WTC11 (cell line): ENCODE data around the gene NRXN3. TPM values are rescaled to one million over a fixed set of nuclear protein-coding genes. Genes with fewer than 3 reads are reported as not detected.

Experiments used
- ATAC-seq: fragments of 200-7000 bp; cut with Tn5 transposase; 2 replicates; pipeline ENCODE4 v1.10.0; 2021; ENCODE audit warnings: mild to moderate bottlenecking, moderate library complexity
- CTCF ChIA-PET: fragments of 300-600 bp; sonication (Branson Sonifier 250); formaldehyde crosslinking; loops from one replicate; lab custom pipeline; 2021; ENCODE audit warnings: antibody characterized with exemption; lab: Charles Lee
- POLR2A ChIA-PET: fragments of 350-600 bp; sonication (Branson Sonifier 250); formaldehyde crosslinking; loops from one replicate; lab custom pipeline; 2021; ENCODE audit warnings: antibody characterized with exemption; lab: Charles Lee
- DNase-seq: peaks from one replicate; pipeline ENCODE4 v3.0.0; 2021; ENCODE audit warnings: low spot score
- H3K27ac Mint-ChIP-seq: 2 replicates; pipeline ENCODE4 v1.8.0; 2021; ENCODE audit warnings: mixed read lengths
- H3K27me3 Mint-ChIP-seq: 2 replicates; pipeline ENCODE4 v1.8.0; 2021; ENCODE audit warnings: low read depth, mild to moderate bottlenecking, moderate library complexity, mixed read lengths
- H3K36me3 Mint-ChIP-seq: 2 replicates; pipeline ENCODE4 v1.8.0; 2021; ENCODE audit warnings: mixed read lengths
- H3K4me1 Mint-ChIP-seq: 2 replicates; pipeline ENCODE4 v1.8.0; 2022; ENCODE audit warnings: mixed read lengths
- H3K4me3 Mint-ChIP-seq: 2 replicates; pipeline ENCODE4 v1.8.0; 2021; ENCODE audit warnings: mild to moderate bottlenecking, moderate library complexity, mixed read lengths
- H3K9me3 Mint-ChIP-seq: 2 replicates; pipeline ENCODE4 v1.8.0; 2021; ENCODE audit warnings: mixed read lengths
- AR ChIP-seq: fragments of 250-450 bp; sonication (Bioruptor Pico); IDR thresholded peaks from 2 replicates; pipeline ENCODE4 v1.9.0; 2021; ENCODE audit warnings: mild to moderate bottlenecking
- ATF1 ChIP-seq: sonication (generic); formaldehyde crosslinking; IDR thresholded peaks from 2 replicates; pipeline ENCODE4 v1.8.1; 2023; ENCODE audit warnings: mild to moderate bottlenecking, moderate library complexity, missing genetic modification reagents
- CREB1 ChIP-seq: sonication (generic); formaldehyde crosslinking; IDR thresholded peaks from 2 replicates; pipeline ENCODE4 v1.8.0; 2023; ENCODE audit warnings: mild to moderate bottlenecking, missing genetic modification reagents
- CREM ChIP-seq: sonication (generic); formaldehyde crosslinking; IDR thresholded peaks from 2 replicates; pipeline ENCODE4 v1.8.1; 2022; ENCODE audit warnings: mild to moderate bottlenecking, missing genetic modification reagents, moderate library complexity
- E2F1 ChIP-seq: sonication (generic); formaldehyde crosslinking; IDR thresholded peaks from 2 replicates; pipeline ENCODE4 v1.8.0; 2022; ENCODE audit warnings: mild to moderate bottlenecking, missing genetic modification reagents
- E2F5 ChIP-seq: sonication (generic); formaldehyde crosslinking; IDR thresholded peaks from 2 replicates; pipeline ENCODE4 v1.8.1; 2022; ENCODE audit warnings: mild to moderate bottlenecking, moderate library complexity, missing genetic modification reagents
- GRHL2 ChIP-seq: fragments of 250-450 bp; sonication (Bioruptor Pico); IDR thresholded peaks from 2 replicates; pipeline ENCODE4 v1.8.0; 2022; ENCODE audit warnings: mild to moderate bottlenecking, moderate library complexity; ENCODE audit not compliant: insufficient replicate concordance, severe bottlenecking
- KAT7 ChIP-seq: sonication (generic); formaldehyde crosslinking; IDR thresholded peaks from 2 replicates; pipeline ENCODE4 v1.8.1; 2023; ENCODE audit warnings: missing genetic modification reagents, mild to moderate bottlenecking, borderline replicate concordance
- MLX ChIP-seq: sonication (generic); formaldehyde crosslinking; IDR thresholded peaks from 2 replicates; pipeline ENCODE4 v1.8.1; 2023; ENCODE audit warnings: mild to moderate bottlenecking, missing genetic modification reagents, moderate library complexity
- MXD4 ChIP-seq: fragments of 250-450 bp; sonication (Bioruptor Pico); IDR thresholded peaks from 2 replicates; pipeline ENCODE4 v1.8.0; 2021; ENCODE audit warnings: mild to moderate bottlenecking, moderate library complexity, borderline replicate concordance
- NFE2L1 ChIP-seq: sonication (generic); formaldehyde crosslinking; IDR thresholded peaks from 2 replicates; pipeline ENCODE4 v1.8.1; 2023; ENCODE audit warnings: missing genetic modification reagents
- RELA ChIP-seq: sonication (generic); formaldehyde crosslinking; IDR thresholded peaks from 2 replicates; pipeline ENCODE4 v1.8.1; 2022; ENCODE audit warnings: missing genetic modification reagents, mild to moderate bottlenecking, borderline replicate concordance
- RORB ChIP-seq: fragments of 250-450 bp; sonication (Bioruptor Pico); IDR thresholded peaks from 2 replicates; pipeline ENCODE4 v1.9.0; 2021; ENCODE audit warnings: mild to moderate bottlenecking
- TCF7 ChIP-seq: sonication (generic); formaldehyde crosslinking; IDR thresholded peaks from 2 replicates; pipeline ENCODE4 v1.8.0; 2022; ENCODE audit warnings: mild to moderate bottlenecking, low read depth, missing genetic modification reagents, moderate library complexity
- ZMAT4 ChIP-seq: fragments of 250-450 bp; sonication (Bioruptor Pico); IDR thresholded peaks from 2 replicates; pipeline ENCODE4 v1.9.0; 2021; ENCODE audit warnings: mild to moderate bottlenecking
- ZNF138 ChIP-seq: sonication (generic); formaldehyde crosslinking; conservative IDR thresholded peaks from 2 replicates; pipeline ENCODE4 v1.8.1; 2022; ENCODE audit warnings: mild to moderate bottlenecking, moderate library complexity, missing genetic modification reagents
- ZNF232 ChIP-seq: sonication (generic); formaldehyde crosslinking; IDR thresholded peaks from 2 replicates; pipeline ENCODE4 v1.8.0; 2022; ENCODE audit warnings: mild to moderate bottlenecking, missing genetic modification reagents
- ZNF317 ChIP-seq: sonication (generic); formaldehyde crosslinking; IDR thresholded peaks from 2 replicates; pipeline ENCODE4 v1.8.1; 2023; ENCODE audit warnings: low read depth, mild to moderate bottlenecking, moderate library complexity, missing genetic modification reagents, borderline replicate concordance
- ZNF423 ChIP-seq: fragments of 250-450 bp; sonication (Bioruptor Pico); IDR thresholded peaks from 2 replicates; pipeline ENCODE4 v2.1.2; 2022; ENCODE audit warnings: mild to moderate bottlenecking, moderate library complexity
- total RNA-seq: library from RNA; stranded (reverse); gene quantifications from 3 replicates; pipeline ENCODE4 v1.2.3, GENCODE V29; 2021

The NRXN3 gene
- total RNA-seq, 1 experiment from 2014 or later, result 3.0 TPM

- TF ChIP-seq GRHL2 (CRISPR knock-in tag), result no peak
- no peak for TF ChIP-seq RELA
- no peak for TF ChIP-seq ZNF138
- no peak for TF ChIP-seq ATF1 (CRISPR knock-in tag)
- no peak for TF ChIP-seq AR (CRISPR knock-in tag)
- no peak for TF ChIP-seq ZNF317 (CRISPR knock-in tag)
Observed at GRCh38 chr14:78627114-78627513, 456.9 kb downstream of the NRXN3 start (continued).

- Mint-ChIP-seq H3K9me3 (peaks cover 3% of the 10 kb centered on the region), H3K27ac (no peak overlapping the region), H3K4me1 (peaks cover 8% of the 10 kb centered on the region), H3K27me3 (no peaks in the 10 kb centered on the region), H3K4me3 (no peak overlapping the region), H3K36me3 (no peaks in the 10 kb centered on the region)
- CTCF ChIA-PET, result no interaction called here
- POLR2A ChIA-PET, result no interaction called here
- TF ChIP-seq E2F5 (CRISPR knock-in tag) (no peak), RORB (CRISPR knock-in tag) (no peak), MLX (no peak)
- DNase-seq (no peak), ATAC-seq (no peak)
Observed at GRCh38 chr14:78631551-78631950, 461.4 kb downstream of the NRXN3 start.

GRCh38 chr14:78633752-78634151, 463.6 kb downstream of the NRXN3 start:
- peak; percentile 93 for ATAC-seq
- CTCF ChIA-PET, result interaction anchor here (0.7 kb wide), 1 partner anchor 63 kb away, joined by 3 read pairs; no protein-coding TSS in a partner anchor

More at GRCh38 chr14:78633752-78634151, 463.6 kb downstream of the NRXN3 start:
- TF ChIP-seq ZMAT4 (no peak), AR (CRISPR knock-in tag) (no peak), KAT7 (CRISPR knock-in tag) (no peak), E2F5 (CRISPR knock-in tag) (no peak), NFE2L1 (CRISPR knock-in tag) (no peak), ZNF232 (CRISPR knock-in tag) (no peak), E2F1 (CRISPR knock-in tag) (no peak), CREB1 (CRISPR knock-in tag) (no peak), CREM (no peak), TCF7 (CRISPR knock-in tag) (no peak), MXD4 (no peak), ZNF423 (CRISPR knock-in tag) (no peak), GRHL2 (CRISPR knock-in tag) (no peak), RELA (no peak)
- Mint-ChIP-seq H3K27me3 (no peaks in the 10 kb centered on the region), H3K27ac (no peak overlapping the region), H3K9me3 (peaks cover 8% of the 10 kb centered on the region), H3K4me1 (peaks cover 19% of the 10 kb centered on the region), H3K4me3 (no peak overlapping the region), H3K36me3 (no peaks in the 10 kb centered on the region)
- POLR2A ChIA-PET, result no interaction called here
- peak; percentile 22 for DNase-seq
